HG03460 (cell line): ENCODE data around the gene TMEM52.
"Not testable (repeated sequence)": the region's sequence is repeated elsewhere in the genome, so short reads cannot be mapped to it uniquely, and the experiment has no call there.

Experiments used
- ATAC-seq: cut with Tn5 transposase; IDR thresholded peaks from one replicate; pipeline ENCODE4 v1.9.1; 2021; ENCODE audit not compliant: unreplicated experiment

Gene TMEM52

DNA sequence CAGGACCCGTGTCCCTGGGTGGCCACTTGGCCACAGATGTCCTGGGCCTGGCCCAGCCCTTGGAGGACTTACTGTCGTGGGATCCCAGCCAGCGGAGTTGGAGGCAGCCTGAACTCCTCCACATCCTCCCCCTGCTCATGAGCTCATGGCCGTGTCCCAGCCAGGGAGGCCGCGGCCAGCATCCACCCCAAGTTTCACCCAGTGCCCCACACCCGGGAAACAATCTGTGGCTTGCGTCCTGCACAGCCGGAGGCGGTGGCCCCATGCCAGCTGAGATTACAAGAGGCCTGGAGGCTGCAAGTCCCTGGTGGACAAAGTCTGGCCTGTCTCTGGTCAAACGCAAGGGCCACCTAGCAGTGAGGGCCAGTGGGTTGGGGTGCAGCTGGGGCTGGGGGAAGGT lies 27.5 kb upstream of the TMEM52 start:
- no peak for ATAC-seq

DNA sequence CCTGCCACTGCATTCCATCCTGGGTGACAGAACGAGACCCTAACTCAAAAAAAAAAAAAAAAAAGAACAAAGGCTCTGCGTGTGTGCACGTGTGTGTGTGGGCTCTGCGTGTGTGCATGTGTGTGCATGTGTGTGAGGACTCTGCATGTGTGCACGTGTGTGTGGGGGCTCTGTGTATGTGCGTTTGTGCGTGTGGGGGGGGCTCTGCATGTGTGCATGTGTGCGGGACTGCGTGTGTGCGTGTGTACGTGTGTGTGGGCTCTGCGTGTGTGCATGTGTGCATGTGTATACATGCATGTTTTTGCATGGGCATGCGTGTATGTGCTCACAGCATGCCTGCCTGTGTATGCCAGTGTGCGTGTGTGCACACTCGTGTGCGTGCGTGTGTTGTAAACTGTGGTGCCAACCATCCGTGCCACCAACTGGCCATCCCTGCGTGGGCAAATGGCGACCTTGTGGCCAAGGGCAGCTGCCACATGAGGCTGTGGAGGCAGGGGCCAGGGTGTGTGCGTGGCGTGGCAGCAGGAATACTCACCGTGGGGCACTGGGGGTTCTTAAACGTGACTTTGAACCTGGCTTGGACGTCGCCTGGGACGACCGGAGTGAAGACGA lies 26.8 kb upstream of the TMEM52 start:
- no peak for ATAC-seq

DNA sequence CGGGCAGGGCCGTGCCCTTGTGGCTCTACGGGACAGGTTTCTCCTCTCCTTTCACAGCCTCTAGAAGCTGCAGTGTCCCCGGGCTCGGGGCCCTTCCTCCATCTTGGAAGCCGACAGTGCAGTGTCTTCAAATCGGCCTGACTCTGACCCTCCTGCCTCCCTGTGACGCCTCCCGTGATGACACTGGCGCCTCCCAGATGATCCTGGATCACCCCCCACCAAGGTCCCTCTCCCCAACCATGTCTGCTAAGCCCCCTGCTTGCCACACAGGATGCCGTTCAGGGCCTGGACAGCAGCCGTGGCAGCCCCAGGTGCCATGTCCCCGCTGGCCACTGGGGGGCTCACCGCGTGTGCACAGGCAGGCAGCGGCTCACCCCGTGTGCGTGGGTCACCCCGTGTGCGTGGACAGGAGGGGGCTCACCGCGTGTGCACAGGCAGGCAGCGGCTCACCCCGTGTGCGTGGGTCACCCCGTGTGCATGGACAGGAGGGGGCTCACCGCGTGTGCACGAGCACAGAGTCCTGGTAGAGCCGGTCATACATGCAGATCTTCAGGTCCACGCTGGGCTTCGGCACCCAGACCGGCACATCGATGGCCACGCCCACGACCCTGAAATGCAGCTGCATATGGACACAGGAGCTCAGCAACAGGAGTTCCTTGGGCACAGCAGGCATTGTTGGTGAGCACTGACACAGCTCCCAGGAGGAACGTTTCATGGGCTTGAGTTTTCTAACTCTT lies 24.9 kb upstream of the TMEM52 start:
- ATAC-seq: no peak

DNA sequence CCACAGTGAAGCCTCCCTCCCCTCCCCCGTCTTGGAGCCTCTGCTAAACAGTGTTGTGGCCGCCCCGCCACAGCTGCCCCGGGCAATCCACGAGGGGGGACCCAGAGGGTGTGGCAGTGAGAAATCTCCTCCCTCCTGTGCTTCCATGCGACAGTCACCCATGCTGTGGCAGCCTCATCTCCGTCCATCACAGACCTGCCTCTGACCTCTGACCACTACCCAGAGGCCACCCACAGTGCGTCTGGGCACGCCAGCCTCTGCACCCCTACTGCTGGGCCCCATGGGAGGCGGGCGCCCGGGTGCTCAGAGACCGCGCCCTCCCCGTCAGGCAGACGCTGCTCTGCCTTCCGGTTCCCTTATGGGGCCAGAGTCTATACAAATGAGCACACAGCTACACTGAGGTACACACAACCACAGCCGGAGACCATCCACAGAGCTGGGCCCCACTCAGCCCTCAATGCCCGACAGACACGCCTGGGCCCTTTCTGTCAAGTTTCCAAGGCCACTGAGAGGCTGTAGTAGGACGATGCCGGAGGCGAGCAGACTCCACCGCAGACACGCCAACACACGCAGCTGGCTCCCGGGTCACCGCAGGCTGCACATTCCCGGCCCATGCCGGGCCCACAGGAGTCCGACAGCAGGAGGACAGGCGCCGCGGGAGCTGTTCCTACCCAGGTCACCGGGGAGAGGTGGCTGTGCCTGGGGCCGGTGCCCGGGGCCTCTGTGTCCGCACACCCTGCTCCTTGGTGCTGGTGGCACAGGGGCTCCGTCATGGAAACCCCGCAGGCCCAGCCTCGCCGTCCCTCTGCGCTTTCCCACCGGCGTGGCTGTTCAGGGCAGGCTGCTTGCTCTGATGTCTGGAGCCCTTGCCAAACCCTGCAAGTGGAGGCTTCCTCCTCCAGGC lies 23.9 kb upstream of the TMEM52 start:
- ATAC-seq: no peak

DNA sequence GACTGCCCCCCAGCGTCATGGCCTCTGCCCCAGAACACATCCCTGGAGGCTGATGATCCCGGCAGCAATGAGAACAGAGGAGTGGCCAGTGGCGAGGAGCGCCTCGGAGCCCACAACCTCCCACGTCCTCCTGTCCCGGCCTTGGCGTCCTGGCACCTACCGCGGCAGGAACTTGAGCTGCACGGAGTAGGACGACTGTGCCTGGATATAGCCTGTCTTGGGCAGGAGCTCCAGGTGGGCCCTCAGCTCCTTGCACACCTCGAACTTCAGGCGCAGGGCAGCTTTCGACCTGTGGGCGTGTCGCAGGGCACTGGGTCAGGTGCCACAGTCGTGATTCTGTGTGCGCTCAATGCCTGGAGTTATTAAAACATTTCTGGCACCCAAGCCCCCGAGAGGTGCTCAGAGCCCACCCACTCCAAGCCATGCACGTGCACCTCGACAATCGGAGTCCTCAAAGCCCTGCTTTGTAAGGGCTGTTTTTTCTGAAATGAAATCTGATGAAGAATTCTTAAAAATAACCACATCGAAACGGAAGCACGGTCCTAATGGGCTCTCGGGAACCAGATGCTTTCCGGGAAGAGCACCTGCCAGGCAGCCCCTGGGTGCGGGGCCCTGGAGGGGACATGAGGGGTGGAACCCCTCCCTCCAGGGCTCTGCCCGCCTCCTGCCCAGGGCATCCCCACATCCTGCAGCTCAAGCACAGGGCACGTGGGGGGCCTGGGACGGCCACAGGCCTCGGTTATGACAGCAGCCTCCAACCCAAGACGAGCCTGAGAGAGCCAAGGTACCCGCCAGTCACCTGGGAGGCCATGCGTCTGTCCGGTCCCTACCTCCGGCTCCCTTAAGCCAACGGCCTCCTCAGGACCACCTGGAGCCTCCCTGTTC lies 23.0 kb upstream of the TMEM52 start:
- ATAC-seq: no peak

DNA sequence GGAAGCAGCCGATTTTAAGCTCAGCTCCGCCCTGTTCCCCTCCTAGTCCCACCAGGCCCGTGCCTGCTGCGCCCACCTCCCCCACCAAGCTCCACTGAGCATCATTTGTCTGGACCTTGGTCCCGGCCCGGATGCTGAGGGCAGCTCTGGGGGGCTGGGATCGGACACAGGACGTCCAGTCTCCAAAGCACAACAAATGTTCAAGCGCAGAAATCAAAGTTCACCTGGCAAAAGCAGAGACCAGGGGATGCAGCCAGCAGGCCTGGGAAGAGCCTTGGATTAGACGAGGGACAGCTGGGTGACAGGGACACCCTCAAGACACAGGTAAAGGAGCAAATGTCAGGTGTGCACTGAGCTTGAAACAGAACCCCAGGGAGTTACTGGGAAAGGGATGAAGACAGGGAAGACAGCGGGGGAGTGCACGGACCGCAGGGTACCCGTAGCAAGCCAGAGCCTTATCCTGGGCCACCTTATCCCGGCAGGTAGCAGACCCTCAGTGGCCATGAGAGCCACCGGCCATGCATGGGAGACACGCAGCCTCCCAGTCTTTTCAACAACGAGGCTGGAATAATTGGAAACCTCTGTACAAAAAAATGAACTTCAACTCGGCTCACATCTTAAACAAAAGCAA lies 22.2 kb upstream of the TMEM52 start:
- no peak for ATAC-seq

DNA sequence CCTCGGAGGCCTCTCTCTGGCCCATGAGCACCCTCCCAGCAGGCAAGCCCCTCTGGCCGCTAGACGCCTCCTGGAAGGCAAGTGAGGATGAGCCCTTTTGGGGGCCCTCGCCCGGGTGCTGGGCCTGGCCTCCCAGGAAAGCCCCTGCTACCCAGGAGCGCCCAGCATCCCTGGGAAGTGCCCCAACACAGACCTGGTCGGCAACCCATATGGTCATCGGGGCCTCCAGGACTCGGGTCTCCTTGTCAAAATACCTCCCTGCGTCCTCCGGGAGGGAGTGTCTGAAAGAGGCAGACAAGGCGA lies 21.0 kb upstream of the TMEM52 start:
- ATAC-seq: no peak

DNA sequence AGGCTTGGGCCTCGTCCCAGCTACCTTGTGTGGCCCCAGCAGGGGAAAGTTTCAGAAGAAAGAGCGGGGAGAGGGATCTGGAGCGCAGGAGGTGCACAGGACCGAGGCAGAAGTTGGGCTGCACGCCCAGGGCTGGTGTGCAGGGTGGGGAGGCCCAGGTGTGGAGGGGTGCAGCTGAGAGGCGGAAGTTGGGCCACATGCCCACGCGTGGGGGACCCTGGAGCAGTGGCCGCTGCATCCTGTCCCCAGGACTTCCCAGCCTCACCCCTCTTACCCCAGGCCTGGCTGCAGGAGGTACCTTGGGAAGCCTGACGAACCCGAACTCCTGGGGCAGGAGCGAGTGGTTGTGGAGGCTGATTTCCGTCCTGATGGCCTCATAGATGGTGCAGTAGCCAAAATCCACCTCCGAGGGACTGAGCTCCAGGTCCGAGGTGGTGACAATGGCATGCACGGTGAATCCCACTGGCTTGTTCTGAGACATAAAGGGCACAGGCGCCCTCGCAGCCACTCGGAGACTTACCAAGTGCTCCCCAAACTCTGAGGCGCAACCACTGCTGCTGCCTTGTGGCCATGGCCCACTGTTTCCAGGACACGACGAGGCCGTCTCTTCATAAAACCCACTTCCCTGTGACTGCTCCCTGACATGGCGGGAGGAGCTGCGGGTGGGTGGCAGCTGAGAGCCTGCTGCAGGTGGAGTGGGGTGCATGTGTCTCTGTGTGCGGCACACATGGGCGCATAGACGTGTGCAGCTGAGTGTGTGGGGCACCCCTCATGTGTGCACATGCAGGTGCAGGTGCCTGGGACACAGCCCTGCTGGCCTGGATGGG lies 20.4 kb upstream of the TMEM52 start:
- ATAC-seq: no peak

DNA sequence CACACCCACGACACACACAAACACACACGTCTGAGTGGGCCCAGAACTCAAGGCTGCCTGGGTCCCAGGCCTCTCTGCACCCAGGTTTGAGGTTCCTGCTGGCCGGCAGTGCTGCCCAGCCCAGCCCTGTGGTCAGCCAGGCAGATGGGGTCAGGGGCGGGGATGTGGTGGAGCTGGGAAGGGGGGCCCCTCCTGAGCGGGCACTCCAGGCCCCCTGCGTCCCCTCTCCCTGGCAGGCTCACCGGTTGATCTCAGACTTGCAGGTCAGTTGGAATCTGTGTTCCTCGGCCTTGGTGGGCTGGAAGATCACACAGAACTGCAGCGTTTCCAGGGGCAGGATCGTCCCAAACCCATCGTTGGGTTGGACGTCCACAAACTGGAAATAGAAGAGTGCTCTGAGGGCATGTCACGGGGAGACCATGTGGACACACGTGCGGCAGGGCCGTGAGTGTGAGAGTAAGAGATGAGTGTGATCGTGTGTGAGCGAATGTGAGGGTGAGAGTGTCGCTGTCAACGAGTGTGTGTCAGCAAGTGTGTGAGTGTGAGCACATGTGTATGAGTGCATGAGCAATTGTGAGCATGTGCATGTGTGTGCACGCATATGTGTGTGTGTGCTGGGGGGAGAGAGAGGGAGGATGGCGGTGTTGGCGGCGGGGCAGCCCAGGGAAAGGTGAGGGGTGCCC lies 19.7 kb upstream of the TMEM52 start:
- no peak for ATAC-seq

DNA sequence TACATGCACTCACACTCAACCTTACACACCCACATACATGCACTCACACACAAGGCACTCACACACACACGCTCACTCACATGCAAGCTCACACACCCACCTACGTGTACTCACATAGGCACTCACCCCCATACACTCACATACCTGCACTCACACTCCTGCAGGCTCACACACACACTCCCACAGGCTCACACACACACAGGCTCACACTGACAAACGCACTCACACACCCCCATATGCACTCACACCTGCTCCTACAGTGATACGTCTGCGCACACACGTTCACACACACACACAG lies 19.1 kb upstream of the TMEM52 start:
- ATAC-seq: no peak

DNA sequence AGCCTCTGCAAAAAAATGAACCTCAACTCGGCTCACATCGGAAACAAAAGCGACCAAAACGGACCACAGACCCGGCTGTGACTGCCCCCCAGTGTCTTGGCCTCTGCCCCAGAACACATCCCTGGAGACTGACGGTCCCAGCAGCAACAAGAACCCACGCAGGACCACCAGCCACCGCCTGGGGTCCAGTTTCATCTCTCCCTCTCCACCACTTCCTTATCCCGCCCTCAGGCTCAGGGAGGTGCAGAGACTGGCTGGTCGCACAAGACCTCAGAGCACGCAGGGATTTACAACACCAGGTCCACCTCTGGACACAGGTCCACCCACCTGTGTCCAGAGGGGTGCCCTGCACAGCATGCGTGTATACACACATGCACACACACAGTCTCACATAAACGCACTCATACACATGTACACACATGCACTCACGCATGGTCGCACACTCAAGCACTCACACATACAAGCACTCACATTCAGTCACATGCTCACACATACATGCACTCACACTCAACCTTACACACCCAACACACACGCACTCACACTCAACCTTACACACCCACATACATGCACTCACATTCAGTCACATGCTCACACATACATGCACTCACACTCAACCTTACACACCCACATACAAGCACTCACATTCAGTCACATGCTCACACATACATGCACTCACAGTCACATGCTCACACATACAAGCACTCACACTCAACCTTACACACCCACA lies 18.6 kb upstream of the TMEM52 start:
- no peak for ATAC-seq

DNA sequence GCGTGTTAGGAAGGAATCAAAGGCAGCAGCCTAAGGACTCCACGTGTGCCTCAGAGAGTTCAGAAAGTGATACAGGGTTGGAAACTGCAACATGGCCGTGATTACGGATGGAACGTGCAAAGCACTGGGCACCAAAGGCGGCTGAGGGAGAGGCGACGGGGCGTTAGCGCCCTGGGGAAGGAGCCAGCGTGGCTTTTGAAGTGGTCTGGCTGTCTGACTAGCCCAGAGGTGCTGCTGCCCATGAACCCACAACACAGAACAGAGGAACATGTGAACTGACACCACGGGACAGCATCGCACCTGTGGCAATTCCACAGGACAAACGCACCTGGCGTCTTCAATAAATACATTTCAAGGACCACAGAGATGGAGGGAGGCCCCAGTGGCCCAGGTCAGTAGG lies 18.0 kb upstream of the TMEM52 start:
- no peak for ATAC-seq

DNA sequence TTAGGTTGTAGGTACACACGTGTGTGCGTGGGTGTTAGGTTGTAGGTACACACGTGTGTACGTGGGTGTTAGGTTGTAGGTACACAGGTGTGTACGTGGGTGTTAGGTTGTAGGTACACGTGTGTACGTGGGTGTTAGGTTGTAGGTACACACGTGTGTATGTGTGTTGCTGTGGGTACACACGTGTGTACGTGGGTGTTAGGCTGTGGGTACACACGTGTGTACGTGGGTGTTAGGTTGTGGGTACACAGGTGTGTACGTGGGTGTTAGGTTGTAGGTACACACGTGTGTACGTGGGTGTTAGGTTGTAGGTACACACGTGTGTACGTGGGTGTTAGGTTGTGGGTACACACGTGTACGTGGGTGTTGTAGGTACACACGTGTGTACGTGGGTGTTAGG lies 15.8 kb upstream of the TMEM52 start:
- not testable (repeated sequence) for ATAC-seq

DNA sequence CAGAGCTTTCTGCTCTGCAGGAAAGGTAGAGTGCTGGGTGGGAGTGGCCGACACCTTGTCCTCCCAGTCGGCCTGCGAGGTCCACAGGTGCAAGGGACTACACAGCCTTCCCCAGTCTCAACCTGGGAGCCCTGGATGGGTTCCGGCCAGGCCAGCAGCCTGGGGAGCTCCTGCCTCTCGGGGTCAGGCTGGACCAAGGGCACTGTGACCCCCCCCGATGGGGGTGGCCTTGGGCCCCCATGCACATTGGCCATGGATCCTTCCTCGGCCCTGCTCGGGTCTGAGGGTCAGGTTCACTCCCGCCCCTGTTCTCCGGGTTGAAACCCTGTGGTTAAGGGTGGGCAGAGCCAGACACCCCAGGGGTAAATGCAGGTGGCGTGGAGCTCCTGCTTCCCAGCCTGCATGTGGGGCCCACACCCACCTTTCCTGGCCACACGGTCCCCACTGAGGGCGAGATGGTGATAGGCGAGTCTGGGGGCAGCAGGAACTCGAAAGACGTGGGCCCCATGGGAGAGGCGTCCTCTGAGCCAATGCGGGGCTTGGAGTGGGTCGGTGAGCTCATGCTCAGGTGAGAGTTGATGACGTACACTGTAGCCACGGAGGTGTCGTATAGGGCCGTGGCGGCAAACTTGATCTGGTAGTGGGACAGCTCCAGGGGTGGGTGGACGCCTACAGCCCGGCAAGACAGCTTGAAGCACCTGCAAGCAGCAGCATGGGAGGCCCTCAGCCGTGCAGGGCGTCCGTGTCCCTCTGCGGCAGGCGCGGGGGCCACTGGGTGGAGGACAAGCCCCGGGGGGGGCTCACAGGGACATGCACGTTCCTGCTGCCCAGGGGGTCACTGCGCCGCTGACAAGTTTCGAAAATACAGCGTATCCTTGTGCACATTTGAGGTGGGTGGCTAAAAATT lies 10.8 kb upstream of the TMEM52 start:
- ATAC-seq: no peak

DNA sequence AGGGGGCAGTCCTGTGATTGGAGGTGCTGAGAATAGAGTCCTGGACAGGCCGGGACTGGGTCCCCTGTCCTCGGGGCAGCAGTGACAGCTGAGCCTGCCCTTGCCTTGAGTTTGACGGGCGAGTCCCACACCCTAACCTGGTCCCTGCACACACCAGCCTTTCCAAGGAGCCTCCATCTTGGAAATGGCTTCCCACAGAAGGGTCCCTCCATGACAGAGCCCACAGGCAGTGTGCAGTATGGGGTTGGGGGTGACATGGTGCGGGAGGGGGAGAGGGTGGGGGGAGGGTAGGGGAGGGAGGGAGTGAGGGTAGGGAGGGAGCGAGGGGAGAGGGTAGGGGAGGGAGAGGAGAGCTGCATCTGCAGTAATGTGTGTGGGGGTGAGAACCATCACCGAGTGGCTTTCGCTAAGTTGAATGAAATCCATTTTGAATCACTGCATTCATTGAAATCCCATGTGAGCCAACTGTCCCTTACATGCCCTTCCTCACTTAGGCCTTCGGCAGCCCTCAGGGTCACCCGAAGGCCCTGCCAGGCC lies 10.1 kb upstream of the TMEM52 start:
- no peak for ATAC-seq

DNA sequence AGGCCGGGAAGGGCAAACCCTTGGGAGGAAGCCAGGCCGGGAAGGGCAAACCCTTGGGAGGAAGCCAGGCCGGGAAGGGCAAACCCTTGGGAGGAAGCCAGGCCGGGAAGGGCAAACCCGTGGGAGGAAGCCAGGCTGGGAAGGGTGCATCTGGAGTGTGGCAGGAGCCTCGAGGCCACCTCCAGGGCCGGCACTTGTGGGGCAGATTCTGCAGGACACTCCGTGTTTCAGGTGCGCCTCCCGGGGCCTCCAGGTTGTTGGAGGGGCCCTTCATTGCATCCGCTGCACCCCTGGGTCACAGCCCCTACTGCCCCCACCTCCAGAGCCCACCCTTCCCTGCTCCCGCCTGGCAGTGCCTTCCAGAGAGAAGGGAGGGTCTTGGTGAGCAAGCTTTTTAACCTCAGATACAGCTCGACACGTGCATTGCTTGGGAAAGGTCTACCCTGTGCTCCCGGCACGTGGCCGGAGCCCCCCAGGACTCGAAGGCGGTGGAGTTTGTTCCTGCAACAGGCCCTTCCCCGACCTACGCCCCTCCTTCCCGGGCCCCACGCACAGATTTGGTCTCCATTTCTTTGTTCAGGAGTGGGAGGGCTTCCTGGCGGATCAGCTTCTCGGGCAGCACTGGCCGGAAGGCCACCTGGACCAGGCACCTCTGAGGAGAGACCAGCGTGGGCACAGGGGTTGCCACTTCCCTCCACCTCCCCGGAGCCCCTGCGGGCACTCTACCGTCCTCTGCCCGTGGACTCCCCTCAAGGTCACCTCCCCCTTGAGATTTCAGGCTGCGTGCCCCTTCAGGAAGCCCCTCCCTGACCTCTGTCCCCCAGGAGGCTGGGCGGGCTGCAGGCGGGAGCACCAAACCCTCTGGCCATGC lies 9.4 kb upstream of the TMEM52 start:
- no peak for ATAC-seq

DNA sequence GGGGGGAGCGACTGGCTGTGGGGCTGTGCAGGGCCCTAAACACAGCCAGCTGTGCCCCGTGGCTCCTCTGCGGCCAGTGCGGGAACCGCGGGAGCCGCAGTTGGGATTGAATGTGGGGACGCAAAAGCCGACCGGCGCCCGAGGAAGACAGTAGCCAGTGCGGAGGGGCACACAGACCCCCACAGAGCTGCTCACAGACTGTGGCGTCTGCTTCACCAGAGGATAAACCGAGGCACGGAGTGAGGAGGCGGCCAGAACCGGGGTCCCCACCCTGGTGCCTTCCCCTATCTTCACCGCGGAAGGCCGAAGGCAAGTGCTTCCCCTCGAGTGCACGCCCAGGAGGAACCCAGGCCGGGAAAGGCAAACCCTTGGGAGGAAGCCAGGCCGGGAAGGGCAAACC lies 8.7 kb upstream of the TMEM52 start:
- no peak for ATAC-seq
